ENCODE results near the gene CCDC73.

DNA sequence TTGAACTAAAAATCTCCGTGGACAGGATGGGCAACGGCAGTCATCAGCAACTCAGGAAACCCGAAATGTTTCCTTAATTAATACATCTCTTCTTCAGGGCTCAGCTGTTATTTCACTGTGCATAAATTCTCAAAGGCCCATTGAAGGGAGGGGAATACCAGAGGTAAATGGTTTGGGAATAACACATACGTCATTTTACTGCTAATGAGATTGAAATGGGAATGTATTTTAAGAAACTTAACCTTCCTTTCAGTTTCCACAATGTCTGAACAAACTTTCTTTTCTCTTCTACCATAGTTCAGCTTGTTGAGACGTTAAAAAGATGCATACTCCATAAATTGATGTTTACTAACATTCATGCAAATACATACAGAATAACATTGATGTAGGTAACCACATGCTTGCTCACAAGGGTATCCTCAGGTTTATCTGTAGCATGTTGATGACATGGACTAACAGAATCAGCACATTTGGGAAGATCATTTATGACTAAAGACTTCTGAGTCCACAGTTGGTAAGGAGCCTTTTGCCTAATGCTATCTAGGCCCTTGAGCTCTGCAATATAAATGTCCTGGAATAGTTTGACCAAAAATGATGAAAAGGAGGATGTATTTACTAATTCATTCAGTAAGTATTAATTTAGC lies 27.6 kb upstream of the CCDC73 start:
- TF ChIP-seq, protein P1, sequence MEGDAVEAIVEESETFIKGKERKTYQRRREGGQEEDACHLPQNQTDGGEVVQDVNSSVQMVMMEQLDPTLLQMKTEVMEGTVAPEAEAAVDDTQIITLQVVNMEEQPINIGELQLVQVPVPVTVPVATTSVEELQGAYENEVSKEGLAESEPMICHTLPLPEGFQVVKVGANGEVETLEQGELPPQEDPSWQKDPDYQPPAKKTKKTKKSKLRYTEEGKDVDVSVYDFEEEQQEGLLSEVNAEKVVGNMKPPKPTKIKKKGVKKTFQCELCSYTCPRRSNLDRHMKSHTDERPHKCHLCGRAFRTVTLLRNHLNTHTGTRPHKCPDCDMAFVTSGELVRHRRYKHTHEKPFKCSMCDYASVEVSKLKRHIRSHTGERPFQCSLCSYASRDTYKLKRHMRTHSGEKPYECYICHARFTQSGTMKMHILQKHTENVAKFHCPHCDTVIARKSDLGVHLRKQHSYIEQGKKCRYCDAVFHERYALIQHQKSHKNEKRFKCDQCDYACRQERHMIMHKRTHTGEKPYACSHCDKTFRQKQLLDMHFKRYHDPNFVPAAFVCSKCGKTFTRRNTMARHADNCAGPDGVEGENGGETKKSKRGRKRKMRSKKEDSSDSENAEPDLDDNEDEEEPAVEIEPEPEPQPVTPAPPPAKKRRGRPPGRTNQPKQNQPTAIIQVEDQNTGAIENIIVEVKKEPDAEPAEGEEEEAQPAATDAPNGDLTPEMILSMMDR (IDR thresholded peaks at IDR 0.05; ENCODE audit: insufficient read depth, low read length) = no peak
- no peak for TF ChIP-seq SPI1 (IDR thresholded peaks at IDR 0.05; ENCODE audit: borderline replicate concordance, low read depth)
